ENCODE measurements around the gene SRC.

SRC gene

GRCh38 chr20:37423545-37423944 lies 77.6 kb downstream of the SRC start:
- H3K4me3 ChIP-seq: no peak overlapping the region
- H3K27ac ChIP-seq: no peak overlapping the region
- no peaks in the 10 kb centered on the region for H3K9me3 ChIP-seq
- intact Hi-C loops (cut with DNase I; ENCODE audit: low total_unique reads): no loop called here
- H3K27me3 ChIP-seq: peaks cover 0 to 66% of the 10 kb centered on the region in 2 donors
- TF ChIP-seq, protein P1, sequence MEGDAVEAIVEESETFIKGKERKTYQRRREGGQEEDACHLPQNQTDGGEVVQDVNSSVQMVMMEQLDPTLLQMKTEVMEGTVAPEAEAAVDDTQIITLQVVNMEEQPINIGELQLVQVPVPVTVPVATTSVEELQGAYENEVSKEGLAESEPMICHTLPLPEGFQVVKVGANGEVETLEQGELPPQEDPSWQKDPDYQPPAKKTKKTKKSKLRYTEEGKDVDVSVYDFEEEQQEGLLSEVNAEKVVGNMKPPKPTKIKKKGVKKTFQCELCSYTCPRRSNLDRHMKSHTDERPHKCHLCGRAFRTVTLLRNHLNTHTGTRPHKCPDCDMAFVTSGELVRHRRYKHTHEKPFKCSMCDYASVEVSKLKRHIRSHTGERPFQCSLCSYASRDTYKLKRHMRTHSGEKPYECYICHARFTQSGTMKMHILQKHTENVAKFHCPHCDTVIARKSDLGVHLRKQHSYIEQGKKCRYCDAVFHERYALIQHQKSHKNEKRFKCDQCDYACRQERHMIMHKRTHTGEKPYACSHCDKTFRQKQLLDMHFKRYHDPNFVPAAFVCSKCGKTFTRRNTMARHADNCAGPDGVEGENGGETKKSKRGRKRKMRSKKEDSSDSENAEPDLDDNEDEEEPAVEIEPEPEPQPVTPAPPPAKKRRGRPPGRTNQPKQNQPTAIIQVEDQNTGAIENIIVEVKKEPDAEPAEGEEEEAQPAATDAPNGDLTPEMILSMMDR (IDR thresholded peaks at IDR 0.05): no peak
- H3K4me1 ChIP-seq: no peaks in the 10 kb centered on the region
- no peak for DNase-seq
- no peaks in the 10 kb centered on the region for H3K36me3 ChIP-seq

GRCh38 chr20:37424062-37424851 lies 78.3 kb downstream of the SRC start:
- Histone ChIP-seq H3K4me1 (no peaks in the 10 kb centered on the region), H3K4me3 (no peak overlapping the region), H3K27ac (no peak overlapping the region), H3K9me3 (no peaks in the 10 kb centered on the region), H3K36me3 (no peaks in the 10 kb centered on the region), H3K27me3 (peaks cover 0 to 64% of the 10 kb centered on the region in 2 donors)
- no peak for DNase-seq
- intact Hi-C loops (cut with DNase I; ENCODE audit: low total_unique reads): no loop called here
- TF ChIP-seq, protein P1 (IDR thresholded peaks at IDR 0.05): no peak

DNA sequence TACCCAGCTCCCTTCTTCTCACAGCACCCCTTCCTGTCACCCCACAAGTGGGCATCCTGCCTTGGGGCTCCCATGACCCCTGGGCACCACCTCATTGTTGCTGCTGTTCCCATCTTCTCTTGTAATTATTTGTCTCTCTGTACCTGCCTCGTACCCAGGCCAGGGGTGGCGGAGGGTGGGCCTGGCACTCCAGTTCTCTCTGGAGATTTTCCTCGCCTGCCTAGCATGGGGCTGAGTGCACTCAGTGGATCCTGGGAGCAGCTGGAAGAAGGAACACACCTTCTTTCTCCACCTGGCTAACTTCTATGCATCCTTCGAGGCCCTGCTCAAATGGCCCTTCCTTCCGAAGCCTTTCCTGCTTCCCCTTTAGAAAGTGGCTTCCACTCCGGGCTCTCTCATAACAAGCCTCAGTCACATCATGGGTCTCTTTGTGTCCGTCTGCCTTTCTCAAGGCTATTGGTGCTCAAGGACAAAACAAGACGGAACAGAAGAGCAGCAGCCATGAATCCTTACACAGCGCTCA lies 79.2 kb downstream of the SRC start:
- Histone ChIP-seq H3K9me3 (no peaks in the 10 kb centered on the region), H3K4me1 (no peaks in the 10 kb centered on the region), H3K4me3 (no peak overlapping the region), H3K36me3 (no peaks in the 10 kb centered on the region), H3K27me3 (peaks cover 0 to 55% of the 10 kb centered on the region in 2 donors), H3K27ac (no peak overlapping the region)
- intact Hi-C loops (cut with DNase I; ENCODE audit: low total_unique reads): no loop called here
- TF ChIP-seq, protein P1 (IDR thresholded peaks at IDR 0.05): no peak
- DNase-seq: no peak

DNA sequence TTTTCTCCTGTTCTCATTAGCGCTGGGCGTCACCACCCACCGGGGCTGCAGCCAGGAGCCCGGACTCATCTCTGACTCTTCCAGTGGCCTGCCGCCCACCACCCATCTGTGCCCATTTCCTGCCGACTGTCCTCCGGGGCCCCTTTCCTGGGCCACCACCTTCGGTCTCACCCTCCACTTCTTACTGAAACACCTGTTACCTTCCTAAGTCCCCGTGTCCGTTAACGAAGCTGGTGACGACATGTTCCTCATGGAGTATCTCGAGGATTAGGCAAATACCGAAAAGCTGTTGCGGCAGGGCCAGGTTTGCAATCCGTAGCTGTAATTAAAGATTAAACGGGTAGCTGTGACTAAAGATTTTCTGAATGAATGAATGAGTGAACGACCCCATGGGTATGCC lies 80.2 kb downstream of the SRC start:
- Histone ChIP-seq H3K4me1 (no peaks in the 10 kb centered on the region), H3K27me3 (peaks cover 0 to 46% of the 10 kb centered on the region in 2 donors), H3K27ac (no peak overlapping the region), H3K9me3 (no peaks in the 10 kb centered on the region), H3K36me3 (no peaks in the 10 kb centered on the region), H3K4me3 (no peak overlapping the region)
- intact Hi-C loops (cut with DNase I; ENCODE audit: low total_unique reads): no loop called here
- TF ChIP-seq, protein P1 (IDR thresholded peaks at IDR 0.05): no peak
- no peak for DNase-seq

- no peaks in the 10 kb centered on the region for H3K36me3 ChIP-seq
- no peaks in the 10 kb centered on the region for H3K4me1 ChIP-seq
- TF ChIP-seq, protein P1 (IDR thresholded peaks at IDR 0.05): no peak
- no peaks in the 10 kb centered on the region for H3K9me3 ChIP-seq
- DNase-seq: no peak
- H3K27me3 ChIP-seq: peaks cover 0 to 47% of the 10 kb centered on the region in 2 donors
- intact Hi-C loops (cut with DNase I; ENCODE audit: low total_unique reads): no loop called here
- H3K27ac ChIP-seq: no peak overlapping the region
- H3K4me3 ChIP-seq: no peak overlapping the region
These were observed 81.0 kb downstream of the SRC start for GRCh38 chr20:37426978-37427377.
